GM21619 (cell line): ENCODE data around the gene NRXN2.
"Not testable (repeated sequence)": the region's sequence is repeated elsewhere in the genome, so short reads cannot be mapped to it uniquely, and the experiment has no call there.

Experiments
- ATAC-seq: cut with Tn5 transposase; IDR thresholded peaks from one replicate; pipeline ENCODE4 v1.9.1; 2021; ENCODE audit not compliant: unreplicated experiment

The NRXN2 gene

DNA sequence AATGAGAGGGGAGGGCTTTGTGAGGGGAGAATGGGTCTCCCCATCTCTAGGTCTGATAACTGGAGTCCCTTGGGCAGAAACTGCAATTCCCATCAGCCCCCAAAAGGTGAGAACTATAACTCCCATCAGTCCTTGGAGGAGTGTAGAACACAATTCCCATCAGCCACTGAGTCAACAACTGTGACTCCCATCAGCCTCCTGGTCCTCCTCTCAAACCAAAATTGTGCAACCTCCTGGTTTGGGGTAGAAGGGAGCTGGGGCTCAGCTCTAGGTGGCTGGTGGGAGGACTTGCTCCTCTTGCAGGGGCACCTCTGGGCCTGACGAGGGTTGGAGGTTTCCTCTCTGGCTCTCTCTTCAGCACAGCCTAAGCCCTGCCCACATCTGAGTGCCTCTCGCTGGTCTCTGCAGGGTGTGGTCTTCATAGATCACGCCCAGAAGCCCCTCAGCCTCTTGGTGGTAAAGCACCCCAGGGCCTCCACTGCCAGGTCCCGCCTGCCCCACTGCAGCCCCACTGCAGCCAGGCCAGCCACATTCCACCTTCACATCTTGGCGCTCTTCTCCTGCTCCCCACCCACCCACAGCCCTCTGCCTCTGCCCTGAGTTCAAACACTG is 113.5 kb downstream of the NRXN2 start:
- no peak for ATAC-seq

DNA sequence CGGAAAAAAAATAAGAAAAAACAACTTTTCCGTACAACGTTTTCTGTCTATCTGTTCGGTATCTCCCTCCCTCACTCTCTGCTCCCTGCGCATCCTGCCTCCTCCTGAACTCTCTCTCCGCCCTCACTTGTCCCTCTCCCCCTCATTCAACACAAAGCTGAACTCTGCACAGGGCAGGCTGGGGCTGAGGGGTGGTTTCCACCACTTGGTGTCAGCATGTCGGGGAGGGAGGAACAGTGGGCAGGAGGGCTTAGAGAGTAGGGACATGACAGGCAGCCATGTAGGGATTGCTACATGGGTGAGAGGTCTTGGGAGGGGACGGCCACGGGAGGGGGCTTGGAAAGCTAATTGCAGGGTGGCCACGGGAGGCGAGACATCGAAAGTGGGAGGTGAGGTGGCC is 114.4 kb downstream of the NRXN2 start:
- ATAC-seq = no peak

DNA sequence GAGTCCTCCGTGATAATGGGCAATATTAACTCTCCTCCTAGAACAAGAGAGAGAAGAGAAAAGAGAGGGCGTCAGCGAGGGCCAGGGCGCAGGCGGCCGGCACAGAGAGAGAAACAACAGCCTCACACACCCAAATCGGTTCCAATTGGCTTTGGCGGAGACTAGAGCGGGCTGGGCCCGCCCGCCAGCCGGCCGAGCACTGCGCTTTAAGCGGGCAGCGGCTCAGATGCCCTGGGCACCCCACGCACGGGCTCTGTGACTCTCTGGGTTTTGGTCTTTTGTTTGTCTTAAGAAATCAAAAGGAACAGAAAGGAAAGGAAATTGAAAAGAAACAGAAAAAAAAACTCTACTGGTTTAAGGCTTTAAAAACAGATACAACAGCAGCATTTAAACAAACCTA is 115.0 kb downstream of the NRXN2 start:
- no peak for ATAC-seq

DNA sequence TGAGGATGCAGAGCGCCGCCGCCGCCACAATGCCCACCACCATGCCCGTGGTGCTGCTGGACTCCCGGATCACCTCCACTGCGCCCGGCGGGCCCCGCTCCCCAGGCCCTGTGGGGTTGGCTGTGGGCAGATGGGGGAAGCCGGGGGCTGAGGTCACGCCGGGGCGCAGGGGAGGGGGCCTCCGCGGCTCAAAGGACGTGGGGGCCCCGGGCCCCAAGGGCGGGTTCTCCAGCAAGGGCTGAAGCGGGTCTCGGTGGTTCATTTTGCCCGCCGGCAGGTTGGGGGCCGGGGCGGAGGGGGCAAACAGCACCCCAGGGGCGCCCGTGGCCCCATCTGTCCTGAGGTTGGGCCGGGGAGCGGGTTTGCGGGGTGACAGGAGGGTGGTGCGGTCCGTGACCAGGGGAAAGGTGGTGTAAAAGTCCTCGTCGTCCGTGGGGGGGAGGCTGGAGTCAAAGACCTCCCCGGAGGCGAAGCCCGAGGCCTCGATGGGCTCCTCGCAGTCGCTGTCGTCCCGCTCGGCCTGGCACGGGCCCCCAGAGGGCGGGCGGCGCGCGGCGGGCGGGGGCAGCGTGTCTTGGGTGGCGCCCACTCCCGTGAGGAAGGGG is 115.5 kb downstream of the NRXN2 start:
- no peak for ATAC-seq

DNA sequence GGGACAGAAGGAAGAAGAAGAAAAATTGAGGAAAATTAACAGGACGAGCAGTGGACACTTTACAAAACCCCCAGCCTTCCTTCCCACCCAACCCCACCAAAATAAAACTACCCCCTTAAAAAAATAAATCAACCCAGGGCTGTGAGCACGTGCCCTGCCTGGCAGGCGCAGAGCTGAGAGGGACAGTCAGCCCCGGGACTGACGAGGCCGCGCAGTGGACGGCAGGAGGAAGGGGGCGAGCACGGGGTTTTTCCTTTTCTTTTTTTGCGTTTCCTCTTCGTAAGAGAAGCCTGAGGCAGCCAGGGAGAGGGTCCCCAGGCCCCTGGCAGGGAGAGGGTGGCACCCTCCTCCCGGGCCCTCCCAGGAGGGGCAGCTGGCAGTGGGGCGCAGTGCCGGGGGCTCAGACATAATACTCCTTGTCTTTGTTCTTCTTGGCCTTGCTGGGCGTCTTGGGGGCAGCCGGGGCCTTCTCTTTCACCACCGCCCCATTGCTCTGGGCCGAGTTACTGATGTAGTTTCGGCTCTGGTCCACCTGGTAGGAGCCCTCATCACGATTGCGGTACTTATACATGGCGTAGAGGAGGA is 116.1 kb downstream of the NRXN2 start:
- ATAC-seq = no peak

DNA sequence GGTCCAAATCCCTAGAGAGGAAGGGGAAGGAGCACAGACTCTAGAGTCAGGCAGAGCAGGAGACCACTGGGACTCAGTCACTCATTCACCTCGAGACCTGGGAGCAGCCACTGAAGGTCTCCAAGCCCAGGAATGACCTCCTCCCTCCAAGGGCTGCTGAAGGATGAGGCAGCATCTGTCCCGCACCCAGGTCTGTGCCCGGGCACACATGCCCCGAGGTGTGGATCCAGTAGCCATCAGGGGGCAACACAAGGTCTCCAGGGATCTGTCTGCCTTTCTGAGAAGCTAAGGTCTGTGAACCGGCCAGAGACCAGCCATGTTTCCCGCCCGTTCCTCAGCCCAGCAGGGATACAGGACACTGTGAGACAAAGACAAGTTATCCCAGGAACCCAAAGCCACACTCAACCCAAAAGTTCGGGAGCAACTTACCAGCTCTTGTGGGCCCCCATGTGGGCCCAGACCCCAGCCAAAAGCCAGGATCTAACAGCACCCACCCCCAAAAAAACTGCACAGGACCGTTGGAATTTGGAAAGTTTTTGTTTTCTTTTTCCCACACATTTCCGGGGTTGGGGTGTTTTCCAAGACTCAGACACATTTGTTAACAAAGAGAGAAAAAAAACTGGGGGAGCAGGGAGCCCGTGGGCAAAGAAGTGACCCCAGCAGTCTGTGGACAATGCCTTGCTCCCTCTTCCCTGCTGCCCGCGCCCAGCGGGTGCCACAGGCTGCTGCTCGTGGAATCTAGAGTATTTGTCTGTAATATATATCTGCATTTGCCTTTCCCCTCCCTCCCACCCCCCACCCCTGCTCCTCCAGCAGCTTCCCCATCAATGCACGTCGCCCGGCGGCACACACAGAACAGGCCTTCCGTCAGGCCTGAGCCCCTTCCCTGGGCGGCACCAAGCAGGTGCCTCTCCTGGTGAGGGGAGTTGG is 117.1 kb downstream of the NRXN2 start:
- no peak for ATAC-seq

DNA sequence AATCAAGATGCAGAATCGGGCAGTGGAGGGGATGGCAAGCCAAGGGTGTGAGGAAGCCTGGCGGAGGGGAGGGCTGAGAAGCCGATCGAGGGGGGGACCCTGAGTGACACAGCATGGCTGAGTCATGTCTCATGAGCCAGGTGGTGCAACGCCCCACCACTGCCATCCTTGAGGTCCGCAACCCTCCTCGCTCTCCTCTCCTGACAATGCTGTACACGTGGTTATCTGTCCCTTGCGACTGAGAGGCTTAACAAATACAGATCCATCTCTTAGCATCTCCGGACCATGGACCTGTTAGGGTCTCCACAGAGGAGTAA is 117.8 kb downstream of the NRXN2 start:
- ATAC-seq = no peak

DNA sequence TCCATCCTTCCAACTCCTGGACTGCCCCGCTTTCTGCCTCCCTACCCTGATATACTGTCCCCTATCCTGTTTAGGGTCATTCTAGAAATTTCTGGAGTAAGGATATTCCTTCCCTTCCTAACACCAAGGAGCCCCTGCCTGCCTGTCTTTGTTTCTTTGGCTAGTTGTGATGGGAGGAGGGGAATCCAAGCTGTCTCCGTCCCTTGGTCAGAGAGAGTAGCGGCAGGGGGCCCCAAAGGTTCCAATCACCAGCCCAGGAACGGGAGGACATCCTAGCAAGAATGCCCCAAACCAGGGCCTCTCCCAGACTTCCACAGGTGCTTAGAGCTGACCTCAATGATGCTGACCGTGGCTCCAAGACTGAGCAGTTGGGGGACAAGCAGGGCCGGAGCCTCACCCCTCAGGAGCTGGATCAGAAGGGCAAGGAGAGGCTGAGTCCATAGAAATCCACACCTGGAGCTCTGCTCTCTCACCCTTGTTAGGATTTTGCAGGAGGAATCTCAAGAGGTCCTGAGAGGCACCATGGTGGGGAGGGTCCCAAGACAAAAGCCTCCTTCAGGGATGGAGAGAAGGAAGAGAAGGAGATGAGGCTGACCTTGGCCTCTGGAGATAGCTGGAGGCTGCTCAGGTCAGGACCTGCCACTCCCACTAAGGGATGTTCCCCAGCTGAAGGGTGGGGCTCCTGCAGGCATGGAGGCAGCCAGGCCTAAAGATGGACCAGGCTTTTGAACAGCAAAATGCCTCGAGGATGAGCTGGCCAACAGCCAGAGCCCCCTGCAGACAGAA is 118.3 kb downstream of the NRXN2 start:
- ATAC-seq = no peak

DNA sequence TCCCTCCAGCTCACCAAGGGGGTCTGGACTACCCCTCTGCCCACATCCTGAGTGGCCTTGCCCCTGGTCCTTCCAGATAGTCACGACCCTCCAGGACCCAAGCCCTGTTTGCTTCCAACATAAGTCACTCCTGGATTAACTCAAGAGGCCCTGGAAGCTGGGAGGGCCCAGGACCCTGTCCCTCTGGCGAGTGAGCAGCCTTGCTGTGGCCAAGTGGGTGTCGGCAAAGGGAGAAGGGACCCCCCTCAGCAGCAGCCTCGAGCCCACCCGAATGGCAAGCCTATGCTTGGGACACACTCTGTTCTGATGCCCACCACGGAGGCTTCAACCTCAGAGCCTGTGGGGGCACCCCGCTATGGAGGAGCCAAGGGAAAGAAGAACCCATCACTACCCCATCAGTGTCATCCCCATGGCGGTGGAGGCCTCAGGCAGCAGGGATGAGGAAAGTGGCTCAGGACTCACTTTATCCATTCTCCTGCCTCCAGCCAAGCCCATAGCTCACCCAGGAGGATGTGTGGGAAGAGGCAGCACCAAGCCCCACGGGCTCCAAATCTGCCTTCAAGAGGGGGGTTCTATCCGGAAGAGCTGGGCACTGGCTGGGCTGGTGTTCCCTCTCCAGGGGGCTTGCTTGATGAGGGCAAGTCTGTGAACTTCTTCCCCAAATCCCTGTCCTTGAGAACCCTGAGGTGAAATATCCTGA is 119.4 kb downstream of the NRXN2 start:
- no peak for ATAC-seq

DNA sequence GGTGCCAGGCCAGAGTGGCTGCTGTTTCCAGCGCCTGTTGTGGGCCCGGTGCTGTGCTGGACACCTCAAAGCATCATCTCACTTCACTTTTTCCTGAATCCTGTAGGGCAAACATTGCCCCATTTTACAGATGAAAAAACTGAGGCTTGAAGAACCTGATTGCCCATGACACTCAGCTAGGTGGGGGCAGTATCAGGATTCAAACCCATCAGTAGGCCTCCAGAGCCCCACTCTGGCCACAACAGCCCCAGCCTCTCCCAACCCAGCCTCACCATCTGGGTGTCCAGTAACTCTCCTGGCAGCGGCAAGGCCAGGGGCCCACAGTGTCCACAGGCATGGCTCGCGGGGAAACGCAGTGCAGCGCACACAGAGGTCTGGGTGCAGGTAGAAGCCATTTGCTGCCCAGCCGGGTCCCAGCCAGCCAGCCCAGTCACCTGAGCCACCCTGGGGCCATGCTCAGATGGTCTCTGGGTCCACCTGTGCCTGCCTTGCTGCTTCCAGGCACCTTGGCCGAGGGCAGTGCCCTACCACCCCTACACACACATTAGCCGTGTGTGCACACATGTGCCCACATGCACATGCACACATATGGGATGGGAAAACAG is 120.4 kb downstream of the NRXN2 start:
- no peak for ATAC-seq

DNA sequence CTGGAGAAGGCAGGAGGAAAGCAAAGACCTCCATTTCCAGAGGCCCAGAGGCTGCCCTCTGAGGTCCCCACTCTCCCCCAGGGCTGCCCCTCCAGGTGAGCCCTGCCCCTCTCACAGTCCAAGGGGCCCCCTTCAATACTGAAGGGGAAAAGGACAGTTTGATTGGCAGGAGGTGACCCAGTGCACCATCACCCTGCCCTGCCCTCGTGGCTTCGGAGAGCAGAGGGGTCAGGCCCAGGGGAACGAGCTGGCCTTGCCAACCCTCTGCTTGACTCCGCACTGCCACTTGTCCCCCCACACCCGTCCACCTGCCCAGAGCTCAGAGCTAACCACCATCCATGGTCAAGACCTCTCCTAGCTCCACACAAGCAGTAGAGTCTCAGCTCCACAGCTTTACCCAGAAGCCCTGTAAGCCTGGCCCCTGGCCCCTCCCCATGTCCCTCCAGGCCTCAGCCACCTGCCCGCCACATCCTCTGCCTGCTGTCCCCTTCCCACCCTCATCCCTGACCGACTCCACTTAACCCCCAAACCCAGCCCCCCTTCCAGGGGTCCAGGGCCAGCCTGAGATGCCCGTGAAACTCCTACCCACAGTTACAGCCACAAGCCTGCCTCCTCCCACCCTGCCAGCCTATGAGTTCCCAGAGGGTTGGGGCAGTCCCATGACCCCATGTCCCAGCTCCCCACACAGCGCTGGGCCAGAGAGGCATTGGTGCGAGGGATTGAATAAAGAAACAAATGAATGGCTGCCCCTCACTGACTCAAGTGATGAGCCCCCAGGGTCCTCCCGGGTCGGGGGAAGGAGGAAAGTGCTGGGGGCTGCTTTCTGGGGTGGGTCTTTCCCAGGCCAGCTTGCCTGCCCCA is 121.2 kb downstream of the NRXN2 start:
- no peak for ATAC-seq

DNA sequence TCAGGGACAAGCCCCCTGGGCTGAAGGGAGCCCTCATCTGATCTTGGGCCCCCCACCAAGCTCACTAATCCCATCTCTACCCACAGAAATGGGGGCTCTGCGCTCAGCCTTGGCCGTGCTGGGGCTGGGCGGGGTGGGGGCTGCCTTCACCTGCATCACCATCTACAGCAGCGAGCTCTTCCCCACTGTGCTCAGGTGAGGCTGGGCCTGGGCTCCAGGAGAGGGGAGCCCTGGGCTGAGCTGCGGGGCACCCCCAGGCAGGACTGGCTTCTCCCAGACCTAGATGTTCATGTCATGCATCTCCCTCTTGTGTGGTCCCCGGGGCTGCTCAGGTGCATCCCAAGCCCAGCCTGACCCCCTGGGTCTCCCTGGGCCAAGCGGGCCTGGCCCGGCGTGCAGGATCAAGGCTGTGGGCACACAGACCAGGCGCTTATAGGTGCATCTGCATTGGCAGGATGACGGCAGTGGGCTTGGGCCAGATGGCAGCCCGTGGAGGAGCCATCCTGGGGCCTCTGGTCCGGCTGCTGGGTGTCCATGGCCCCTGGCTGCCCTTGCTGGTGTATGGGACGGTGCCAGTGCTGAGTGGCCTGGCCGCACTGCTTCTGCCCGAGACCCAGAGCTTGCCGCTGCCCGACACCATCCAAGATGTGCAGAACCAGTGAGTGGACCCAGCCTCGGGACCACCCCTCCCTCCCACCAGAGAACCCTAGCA is 122.6 kb downstream of the NRXN2 start:
- ATAC-seq = no peak

DNA sequence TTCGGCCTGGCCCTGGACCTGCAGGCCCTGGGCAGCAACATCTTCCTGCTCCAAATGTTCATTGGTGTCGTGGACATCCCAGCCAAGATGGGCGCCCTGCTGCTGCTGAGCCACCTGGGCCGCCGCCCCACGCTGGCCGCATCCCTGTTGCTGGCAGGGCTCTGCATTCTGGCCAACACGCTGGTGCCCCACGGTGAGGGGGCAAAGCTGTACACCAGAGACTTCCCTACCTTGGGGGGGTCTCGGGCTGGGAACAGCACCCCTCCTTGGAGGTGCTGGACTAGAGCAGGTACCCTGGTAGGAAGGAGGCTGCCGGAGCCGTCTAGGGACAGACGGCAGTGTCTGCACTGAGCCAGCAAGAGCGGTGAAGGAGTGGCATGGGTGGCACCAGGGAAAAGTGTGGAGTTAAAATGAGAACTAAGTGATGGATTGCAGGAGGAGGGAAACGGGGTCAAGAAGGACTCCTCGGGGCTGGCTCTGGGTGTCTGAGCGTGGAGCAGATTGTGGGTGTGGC is 123.2 kb downstream of the NRXN2 start:
- no peak for ATAC-seq

DNA sequence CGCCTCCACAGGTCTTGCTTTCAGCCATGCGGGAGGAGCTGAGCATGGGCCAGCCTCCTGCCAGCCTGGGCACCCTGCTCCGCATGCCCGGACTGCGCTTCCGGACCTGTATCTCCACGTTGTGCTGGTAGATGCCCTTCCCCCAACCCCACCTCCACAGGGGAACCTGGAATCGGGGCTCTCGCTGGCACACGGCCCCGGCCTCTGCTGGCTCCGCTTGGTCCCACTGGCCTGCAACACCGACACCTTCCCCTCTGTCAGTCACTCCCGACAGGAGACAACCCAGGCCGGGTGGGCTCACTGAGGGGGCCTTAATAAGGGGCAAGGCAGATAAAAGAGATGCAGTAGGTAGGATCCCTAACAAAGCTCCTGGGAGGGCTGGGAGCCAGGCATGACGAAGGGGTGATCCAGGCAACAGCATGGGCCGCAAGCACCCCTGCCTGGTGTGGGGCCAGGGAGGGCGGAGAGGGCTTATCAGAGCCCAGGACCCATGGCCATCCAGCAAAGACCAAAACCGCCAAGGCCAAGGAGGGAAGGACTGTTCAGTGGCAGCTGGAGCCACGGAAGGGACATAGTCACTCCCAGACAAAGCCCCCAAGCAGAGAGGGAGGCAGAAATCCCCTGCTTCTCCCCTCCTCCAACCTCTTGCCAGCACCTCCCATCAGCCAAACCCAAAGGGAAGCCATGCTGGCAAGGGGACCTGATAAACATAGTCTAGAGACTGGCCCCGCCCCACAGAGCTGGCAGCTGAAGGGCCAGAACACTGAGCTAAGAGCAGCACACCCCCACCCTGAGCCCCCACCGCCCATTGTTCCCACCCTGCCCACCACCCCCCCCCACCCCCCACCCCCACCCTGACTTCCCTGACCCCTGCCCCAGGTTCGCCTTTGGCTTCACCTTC is 124.0 kb downstream of the NRXN2 start:
- no peak for ATAC-seq

DNA sequence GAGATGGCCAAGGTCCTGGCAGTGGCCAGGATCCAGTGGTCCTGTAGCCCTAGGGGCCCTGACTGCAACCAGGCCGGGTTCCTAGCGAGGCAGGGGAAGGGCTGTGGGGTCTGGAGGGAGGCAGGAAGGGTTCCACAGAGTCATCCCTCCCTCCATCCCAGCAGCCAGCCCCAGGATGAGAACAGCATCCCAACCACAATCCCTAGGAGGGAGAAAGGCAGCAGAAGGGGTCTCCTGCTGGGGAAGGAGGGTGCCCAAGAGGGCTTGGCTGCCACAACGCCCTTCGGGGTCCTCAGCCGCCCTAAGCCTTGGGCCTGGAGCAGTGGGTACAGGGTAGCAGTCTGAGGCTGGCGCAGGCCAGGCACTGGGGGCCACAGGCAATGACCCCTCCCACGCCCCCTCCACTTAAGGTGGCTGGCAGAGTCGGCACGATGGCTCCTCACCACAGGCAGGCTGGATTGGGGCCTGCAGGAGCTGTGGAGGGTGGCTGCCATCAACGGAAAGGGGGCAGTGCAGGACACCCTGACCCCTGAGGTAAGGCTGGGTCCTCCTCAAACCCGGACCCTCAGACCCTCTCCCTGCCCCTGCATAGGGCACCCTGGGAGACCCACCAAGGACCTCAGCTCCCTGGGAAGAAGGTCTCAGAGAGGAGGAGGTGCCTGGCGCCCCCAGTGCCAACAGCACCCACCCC is 124.7 kb downstream of the NRXN2 start:
- ATAC-seq = no peak

DNA sequence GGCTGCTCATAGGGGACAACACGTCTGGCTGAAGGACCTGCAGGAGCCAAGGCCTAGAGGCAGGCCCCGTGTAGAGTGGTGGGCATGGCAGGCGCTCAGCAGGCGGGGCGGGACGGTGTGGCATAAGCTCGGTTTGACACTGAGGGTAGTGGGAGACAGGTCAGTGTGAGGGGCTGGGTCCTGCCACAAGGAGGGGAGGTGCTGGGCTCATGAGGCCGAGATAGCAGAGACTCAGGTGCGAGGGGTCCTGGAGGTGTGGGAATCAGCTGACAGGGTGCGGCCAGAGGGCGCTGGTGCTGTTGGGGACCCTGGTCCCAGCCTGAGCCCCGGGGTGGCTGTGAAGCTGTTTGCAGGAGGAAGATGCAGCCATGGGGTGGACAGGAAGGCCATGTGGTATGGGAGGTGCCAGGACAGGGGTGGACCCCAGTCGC is 125.3 kb downstream of the NRXN2 start:
- no peak for ATAC-seq

DNA sequence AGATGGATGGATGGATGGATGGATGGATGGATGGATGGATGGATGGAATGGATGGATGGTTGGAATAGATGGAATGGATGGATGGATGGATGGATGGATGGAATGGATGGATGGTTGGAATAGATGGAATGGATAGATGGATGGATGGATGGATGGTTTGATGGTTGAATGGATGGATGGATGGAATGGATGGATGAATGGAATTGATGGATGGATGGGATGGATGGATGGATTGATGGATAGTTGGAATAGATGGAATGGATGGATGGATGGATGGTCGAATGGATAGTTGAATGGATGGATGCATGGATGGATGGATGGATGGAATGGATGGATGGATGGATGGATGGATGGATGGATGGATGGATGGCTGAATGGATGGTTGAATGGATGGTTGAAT is 127.1 kb downstream of the NRXN2 start:
- not testable (repeated sequence) for ATAC-seq
